Heart left ventricle (tissue), 13 donors: ENCODE data around the gene A2M.

Source experiments
- CTCF ChIP-seq, 12 donors: fragments of 200-600 bp; sonication (generic) in 4 of 12; IDR thresholded peaks; one replicate each; pipeline versions ENCODE4 v1.5.0 to v1.8.0; 2018 to 2022; ENCODE audit warnings: antibody characterized with exemption in 12 of 12, mild to moderate bottlenecking in 5 of 12
- POLR2A ChIP-seq, 2 donors: fragments of 450-650 bp; IDR thresholded peaks; one replicate each; pipeline ENCODE4 v1.6.1; 2017; ENCODE audit warnings: antibody characterized with exemption in 2 of 2, mild to moderate bottlenecking in 2 of 2, moderate library complexity in 2 of 2
- donor health status: ischemic (EF 13 %, LVEDD 7.1; RV severe dilation, severe dysfunction).
- donor health status: DM: no; HTN: yes; CAD: no.
- donor health status: DM: no; HTN: no; CAD: no.
- donor health status: ischemic (EF 25% LVEDD 6.9; RV normal size, moderate dysfunction).
- donor health status: ischemic (EF 25% LVEDD 5.7; RV mildly dilated, moderate dysfunction).
- donor health status: ischemic (EF 35%, LVEDD 5.7; RV mildly dilated, moderate dysfunction).
- donor health status: nonischemic (EF 11% LVEDD 7.7; RV severe dilation, severe dysfunction).
- donor health status: DM: yes; HTN: yes; CAD: no.
- donor health status: PGD.
- donor health status: ischemic (EF 29% LVEDD 5.4; RV normal size, mild dysfunction).
- donor health status: nonischemic (EF 23%, LVEDD 6.1; RV moderate dilation, normal function).

GRCh38 chr12:9052610-9053009, 63.1 kb downstream of the A2M start:
- TF ChIP-seq CTCF (IDR thresholded peaks at IDR 0.05) (no peak), POLR2A (IDR thresholded peaks at IDR 0.05) (no peak)
